ENCODE results near the gene ART1.

- TF ChIP-seq POLR2A (IDR thresholded peaks at IDR 0.05; ENCODE audit: low read depth, low read length) = no peak
- no peak for TF ChIP-seq POLR2AphosphoS5 (IDR thresholded peaks at IDR 0.05; ENCODE audit: low read depth, low read length)
Measured at GRCh38 chr11:3642071-3642951, 2.6 kb upstream of the ART1 start.

Measured in GM12892 (cell line).